ENCODE data around the gene SREBF1. TPM values are rescaled to one million over a fixed set of nuclear protein-coding genes. Genes with fewer than 3 reads are reported as not detected.

SREBF1 gene
- total RNA-seq, 4 donors from 2014 or later, result 115 to 253 (median 191) TPM

GRCh38 chr17:17853811-17854447 lies 17.1 kb upstream of the SREBF1 start:
- Histone ChIP-seq H3K4me3 (no peak overlapping the region), H3K4me1 (peaks cover 7 to 77% (median 38%) of the 10 kb centered on the region in 4 donors), H3K36me3 (peaks cover 0 to 4% (median 0%) of the 10 kb centered on the region in 3 donors), H3K27ac (peak overlapping the region in 3 of 4 donors; percentile 51 to 100 (median 95)), H3K27me3 (no peaks in the 10 kb centered on the region), H3K9me3 (no peaks in the 10 kb centered on the region)
- WGBS, 2 donors, result 90 to 91% methylated on average over 8 of the region's 8 CpGs
- DNase-seq (ENCODE audit: low spot score in 2 of 2), result no peak
- TF ChIP-seq CTCF (IDR thresholded peaks at IDR 0.05) (no peak), EP300 (IDR thresholded peaks at IDR 0.05) (no peak), POLR2A (IDR thresholded peaks at IDR 0.05) (no peak)

GRCh38 chr17:17852930-17853329 lies 16.1 kb upstream of the SREBF1 start:
- TF ChIP-seq POLR2A (IDR thresholded peaks at IDR 0.05) (no peak), EP300 (IDR thresholded peaks at IDR 0.05) (no peak), CTCF (IDR thresholded peaks at IDR 0.05) (no peak)
- DNase-seq (ENCODE audit: low spot score in 2 of 2), result no peak
- Histone ChIP-seq H3K36me3 (peaks cover 0 to 4% (median 0%) of the 10 kb centered on the region in 3 donors), H3K27ac (peak overlapping the region in 3 of 4 donors; percentile 51 to 100 (median 95)), H3K9me3 (no peaks in the 10 kb centered on the region), H3K4me1 (peaks cover 9 to 87% (median 48%) of the 10 kb centered on the region in 4 donors), H3K4me3 (no peak overlapping the region), H3K27me3 (no peaks in the 10 kb centered on the region)
- 81 to 89% methylated on average over 3 of the region's 3 CpGs for WGBS, 2 donors

GRCh38 chr17:17851103-17852002 lies 14.6 kb upstream of the SREBF1 start:
- TF ChIP-seq EP300 (IDR thresholded peaks at IDR 0.05), result no peak
- no peak for TF ChIP-seq POLR2A (IDR thresholded peaks at IDR 0.05)
- no peaks in the 10 kb centered on the region for H3K9me3 ChIP-seq
- H3K36me3 ChIP-seq, result peaks cover 0 to 19% (median 0%) of the 10 kb centered on the region in 3 donors
- peak overlapping the region; percentile 12 to 100 (median 90) for H3K27ac ChIP-seq
- WGBS, 2 donors, result 77 to 78% methylated on average over 21 of the region's 21 CpGs
- H3K4me1 ChIP-seq, result peaks cover 9 to 89% (median 50%) of the 10 kb centered on the region in 4 donors
- DNase-seq (ENCODE audit: low spot score in 2 of 2), result no peak
- no peak overlapping the region for H3K4me3 ChIP-seq
- no peaks in the 10 kb centered on the region for H3K27me3 ChIP-seq

GRCh38 chr17:17849845-17850373 lies 13.1 kb upstream of the SREBF1 start:
- H3K9me3 ChIP-seq, result no peaks in the 10 kb centered on the region

More at GRCh38 chr17:17849845-17850373, 13.1 kb upstream of the SREBF1 start:
- Histone ChIP-seq H3K4me3 (no peak overlapping the region), H3K27ac (peak overlapping the region; percentile 74 to 100 (median 90)), H3K36me3 (peaks cover 0 to 33% (median 0%) of the 10 kb centered on the region in 3 donors), H3K4me1 (peaks cover 9 to 74% (median 38%) of the 10 kb centered on the region in 4 donors), H3K27me3 (no peaks in the 10 kb centered on the region)
- WGBS, 2 donors, result 31 to 35% methylated on average over 2 of the region's 2 CpGs
- peak; percentile 56 to 58 for DNase-seq (ENCODE audit: low spot score in 2 of 2)
- TF ChIP-seq POLR2A (IDR thresholded peaks at IDR 0.05) (no peak), EP300 (IDR thresholded peaks at IDR 0.05) (peak in 1 of 2 donors; percentile 65), CTCF (IDR thresholded peaks at IDR 0.05) (peak in 4 of 5 experiments; percentile 13 to 62 (median 34))

All from tibial nerve (tissue), 4 donors.